Stimulated activated CD8-positive, alpha-beta memory T cell treated with anti-CD3 and anti-CD28 coated beads, Interleukin-15, amount 100 ng/mL, for 48 hours (primary cell): ENCODE data around the gene PFKFB4.

Experiments
- DNase-seq, 2 donors: peaks; one replicate each; pipeline ENCODE4 v3.0.0-alpha.2; 2020; ENCODE audit warnings: low read depth in 2 of 2

PFKFB4 gene

GRCh38 chr3:48556796-48557626 lies at the start of gene PFKFB4:
PFKFB4 (minus strand) TSS chr3:48556803; CDS start chr3:48556777, 26 bp downstream.
- DNase-seq, result peak; percentile 98 to 99

GRCh38 chr3:48601622-48601994 lies 45.0 kb upstream of the PFKFB4 start:
- DNase-seq, result no peak

- DNase-seq, result no peak
These were observed 44.4 kb upstream of the PFKFB4 start for GRCh38 chr3:48600711-48601621.

GRCh38 chr3:48599509-48600285 lies 43.1 kb upstream of the PFKFB4 start:
- no peak for DNase-seq

- DNase-seq, result no peak
These were observed 42.5 kb upstream of the PFKFB4 start for GRCh38 chr3:48599077-48599501.

GRCh38 chr3:48598323-48599076 lies 41.9 kb upstream of the PFKFB4 start:
- no peak for DNase-seq

GRCh38 chr3:48597408-48597800 lies 40.8 kb upstream of the PFKFB4 start:
- DNase-seq, result no peak

GRCh38 chr3:48596676-48597407 lies 40.2 kb upstream of the PFKFB4 start:
- DNase-seq, result no peak

- DNase-seq, result no peak
These were observed 39.6 kb upstream of the PFKFB4 start for GRCh38 chr3:48596157-48596556.

- DNase-seq, result no peak
These were observed 39.0 kb upstream of the PFKFB4 start for GRCh38 chr3:48595526-48596121.

- no peak for DNase-seq
These were observed 38.5 kb upstream of the PFKFB4 start, which contains the start of gene COL7A1 for GRCh38 chr3:48595075-48595525. COL7A1 (minus strand) TSS chr3:48595329; CDS start chr3:48595159, 170 bp downstream.

GRCh38 chr3:48594417-48595049 lies 37.9 kb upstream of the PFKFB4 start:
- DNase-seq, result no peak

- DNase-seq, result no peak
These were observed 36.7 kb upstream of the PFKFB4 start for GRCh38 chr3:48593337-48593736.

GRCh38 chr3:48592519-48593087 lies 36.0 kb upstream of the PFKFB4 start:
- DNase-seq, result no peak

- no peak for DNase-seq
These were observed 35.4 kb upstream of the PFKFB4 start for GRCh38 chr3:48591886-48592518.

GRCh38 chr3:48591436-48591835 lies 34.8 kb upstream of the PFKFB4 start:
- no peak for DNase-seq

GRCh38 chr3:48588230-48588629 lies 31.6 kb upstream of the PFKFB4 start:
- no peak for DNase-seq

- DNase-seq, result no peak
These were observed 31.1 kb upstream of the PFKFB4 start for GRCh38 chr3:48587686-48588085.

GRCh38 chr3:48585411-48585810 lies 28.8 kb upstream of the PFKFB4 start:
- DNase-seq, result no peak
